H9 (cell line): Measurements from ENCODE around the gene TMEM125. TPM values are rescaled to one million over a fixed set of nuclear protein-coding genes. Genes with fewer than 3 reads are reported as not detected.

Experiments
- DNase-seq: peaks from one replicate; pipeline ENCODE4 v3.0.0-alpha.2; 2017
- H2AFZ ChIP-seq: one replicate; pipeline ENCODE4 v1.6.1; 2013; ENCODE audit warnings: mild to moderate bottlenecking, low read length, control low read depth, moderate library complexity
- H2AK5ac ChIP-seq: 2 replicates; pipeline ENCODE4 v1.6.1; 2013; ENCODE audit warnings: low read length, control low read depth, mixed read lengths; ENCODE audit not compliant: insufficient read length
- H2BK120ac ChIP-seq: one replicate; pipeline ENCODE4 v1.6.1; 2013; ENCODE audit warnings: low read depth, mild to moderate bottlenecking, low read length, control low read depth, inconsistent platforms; ENCODE audit not compliant: poor library complexity, severe bottlenecking
- H2BK12ac ChIP-seq: 2 replicates; pipeline ENCODE4 v1.6.1; 2013; ENCODE audit warnings: low read length, control low read depth, mixed read lengths, low read depth; ENCODE audit not compliant: insufficient read length
- H2BK15ac ChIP-seq: 2 replicates; pipeline ENCODE4 v1.6.1; 2013; ENCODE audit warnings: low read depth, low read length, control low read depth
- H2BK20ac ChIP-seq: one replicate; pipeline ENCODE4 v1.6.1; 2013; ENCODE audit warnings: low read depth, mild to moderate bottlenecking, low read length, control low read depth, inconsistent platforms; ENCODE audit not compliant: poor library complexity, severe bottlenecking
- H2BK5ac ChIP-seq: 2 replicates; pipeline ENCODE4 v1.6.1; 2013; ENCODE audit warnings: low read length, control low read depth, mixed read lengths; ENCODE audit not compliant: insufficient read length
- H3K14ac ChIP-seq: 2 replicates; pipeline ENCODE4 v1.6.1; 2013; ENCODE audit warnings: low read length, control low read depth; ENCODE audit not compliant: insufficient read depth
- H3K18ac ChIP-seq: 2 replicates; pipeline ENCODE4 v1.6.1; 2013; ENCODE audit warnings: low read depth, mild to moderate bottlenecking, mixed read lengths, low read length, control low read depth; ENCODE audit not compliant: insufficient read length
- H3K23ac ChIP-seq: 2 replicates; pipeline ENCODE4 v1.6.1; 2013; ENCODE audit warnings: low read length, control low read depth, mixed read lengths, low read depth; ENCODE audit not compliant: insufficient read length
- H3K23me2 ChIP-seq: 2 replicates; pipeline ENCODE4 v1.6.1; 2013; ENCODE audit warnings: low read depth, mild to moderate bottlenecking, mixed read lengths, low read length, control low read depth; ENCODE audit not compliant: insufficient read length, poor library complexity, severe bottlenecking
- H3K27ac ChIP-seq: 2 replicates; pipeline ENCODE4 v1.5.1; 2013; ENCODE audit warnings: low read length, control low read depth, mixed read lengths, low read depth; ENCODE audit not compliant: insufficient read length
- H3K27me3 ChIP-seq: 2 replicates; pipeline ENCODE4 v1.6.1; 2013; ENCODE audit warnings: low read length, control low read depth, inconsistent platforms; ENCODE audit not compliant: insufficient read depth
- H3K4ac ChIP-seq: 2 replicates; pipeline ENCODE4 v1.6.1; 2013; ENCODE audit warnings: low read depth, mild to moderate bottlenecking, control low read depth, inconsistent platforms, low read length, moderate library complexity
- H3K4me1 ChIP-seq: 2 replicates; pipeline ENCODE4 v1.6.1; 2013; ENCODE audit warnings: low read length, control low read depth, inconsistent platforms; ENCODE audit not compliant: insufficient read depth
- H3K4me2 ChIP-seq: 2 replicates; pipeline ENCODE4 v1.6.1; 2013; ENCODE audit warnings: low read length, control low read depth, mixed read lengths; ENCODE audit not compliant: insufficient read length, insufficient read depth
- H3K56ac ChIP-seq: 2 replicates; pipeline ENCODE4 v1.6.1; 2013; ENCODE audit warnings: low read depth, mild to moderate bottlenecking, mixed read lengths, low read length, control low read depth; ENCODE audit not compliant: insufficient read length
- H3K79me1 ChIP-seq: 2 replicates; pipeline ENCODE4 v1.6.1; 2013; ENCODE audit warnings: low read depth, mild to moderate bottlenecking, moderate library complexity, low read length, control low read depth, inconsistent platforms; ENCODE audit not compliant: insufficient read depth, poor library complexity, severe bottlenecking
- H3K79me2 ChIP-seq: 2 replicates; pipeline ENCODE4 v1.6.1; 2013; ENCODE audit warnings: low read length, control low read depth, inconsistent platforms; ENCODE audit not compliant: insufficient read depth
- H3K9ac ChIP-seq: 2 replicates; pipeline ENCODE4 v1.6.1; 2013; ENCODE audit warnings: low read length, control low read depth, mixed read lengths; ENCODE audit not compliant: insufficient read length; ENCODE audit errors: extremely low read depth
- H3K9me3 ChIP-seq: one replicate; pipeline ENCODE4 v1.6.1; 2013; ENCODE audit warnings: low read depth, low read length, inconsistent platforms; ENCODE audit not compliant: control insufficient read depth
- H3T11ph ChIP-seq: one replicate; pipeline ENCODE4 v1.6.1; 2013; ENCODE audit warnings: mild to moderate bottlenecking, low read length, control low read depth, inconsistent platforms
- H4K20me1 ChIP-seq: one replicate; pipeline ENCODE4 v1.6.1; 2013; ENCODE audit not compliant: control insufficient read depth, insufficient read length, insufficient read depth
- H4K5ac ChIP-seq: 2 replicates; pipeline ENCODE4 v1.6.1; 2013; ENCODE audit warnings: low read depth, mild to moderate bottlenecking, mixed read lengths, low read length, control low read depth; ENCODE audit not compliant: insufficient read length
- H4K8ac ChIP-seq: replicated peaks from 2 replicates; pipeline ENCODE4 v1.6.1; 2013; ENCODE audit warnings: low read length, control low read depth, mixed read lengths, low read depth; ENCODE audit not compliant: insufficient read length
- H4K91ac ChIP-seq: 2 replicates; pipeline ENCODE4 v1.6.1; 2013; ENCODE audit warnings: low read depth, mild to moderate bottlenecking, moderate library complexity, mixed read lengths, low read length, control low read depth; ENCODE audit not compliant: insufficient read length
- H3K27ac Mint-ChIP-seq, 3 experiments: 2 replicates in 2 of 3; 3 replicates in 1 of 3; pipeline ENCODE4 v1.8.0; 2020 to 2021; ENCODE audit warnings: mixed read lengths in 3 of 3, mild to moderate bottlenecking in 1 of 3, moderate library complexity in 1 of 3
- H3K27me3 Mint-ChIP-seq: 2 replicates; pipeline ENCODE4 v1.8.0; 2021; ENCODE audit warnings: low read depth, mild to moderate bottlenecking, moderate library complexity, mixed read lengths
- H3K36me3 Mint-ChIP-seq, 3 experiments: 2 replicates in 2 of 3; 3 replicates in 1 of 3; pipeline ENCODE4 v1.8.0; 2020 to 2021; ENCODE audit warnings: low read depth in 3 of 3, mixed read lengths in 3 of 3; ENCODE audit not compliant: insufficient read depth in 1 of 3
- H3K4me1 Mint-ChIP-seq, 2 experiments: 2 replicates each; pipeline ENCODE4 v1.8.0; 2020; ENCODE audit warnings: mixed read lengths in 2 of 2
- H3K4me3 Mint-ChIP-seq, 2 experiments: 2 replicates in 1 of 2; 3 replicates in 1 of 2; pipeline ENCODE4 v1.8.0; 2020 to 2021; ENCODE audit warnings: mild to moderate bottlenecking in 2 of 2, mixed read lengths in 2 of 2, moderate library complexity in 1 of 2
- H3K9me3 Mint-ChIP-seq, 2 experiments: 2 replicates in 1 of 2; 3 replicates in 1 of 2; pipeline ENCODE4 v1.8.0; 2020; ENCODE audit warnings: mild to moderate bottlenecking in 2 of 2, mixed read lengths in 2 of 2, moderate library complexity in 1 of 2
- CTCF ChIP-seq: fragments of 200-600 bp; sonication (generic); conservative IDR thresholded peaks from 3 replicates; pipeline ENCODE4 v1.8.0; 2021; ENCODE audit warnings: antibody characterized with exemption, mild to moderate bottlenecking
- WGBS: extraction: QIAGEN DNeasy Blood & Tissue Kit; methylation state at CpG from one replicate; pipeline ENCODE4 v1.1.7; 2013; ENCODE audit warnings: missing lambda C conversion rate, low lambda C conversion rate, mixed read lengths; ENCODE audit not compliant: insufficient read length; ENCODE audit errors: extremely low coverage; 5-methylcytosine and 5-hydroxymethylcytosine counted together
- total RNA-seq: library from RNA; stranded (reverse); gene quantifications from 2 replicates; pipeline ENCODE4 v1.2.1, GENCODE V29; 2021

Gene TMEM125
- total RNA-seq, 1 experiment from 2014 or later = 19.6 TPM

- H3T11ph ChIP-seq = no peak overlapping the region
- H3K27ac ChIP-seq = no peak overlapping the region
- no peak overlapping the region for H3K23ac ChIP-seq
- peaks cover 3% of the 10 kb centered on the region for H4K20me1 ChIP-seq
- no CpG with 5 or more reads among the region's 12 CpGs for WGBS
- peaks cover 9 to 12% of the 10 kb centered on the region in 2 experiments for H3K4me1 Mint-ChIP-seq
- H3K9ac ChIP-seq = no peak overlapping the region
- H3K14ac ChIP-seq = no peak overlapping the region
- peaks cover 4 to 33% (median 14%) of the 10 kb centered on the region in 3 experiments; a peak in 6 of 7 replicates for H3K36me3 Mint-ChIP-seq
- DNase-seq = peak; percentile 21
- no peak overlapping the region for H2BK20ac ChIP-seq
- H3K79me2 ChIP-seq = no peaks in the 10 kb centered on the region
- no peak overlapping the region for H4K91ac ChIP-seq
- peaks cover 3% of the 10 kb centered on the region for H3K27me3 Mint-ChIP-seq
- no peak overlapping the region for H2BK120ac ChIP-seq
- H4K8ac ChIP-seq = no peak overlapping the region
- no peak overlapping the region for H3K4me2 ChIP-seq
- no peak overlapping the region for H4K5ac ChIP-seq
- H3K27me3 ChIP-seq = no peaks in the 10 kb centered on the region
- no peak for TF ChIP-seq CTCF
- no peak overlapping the region for H2BK12ac ChIP-seq
- H3K27ac Mint-ChIP-seq = peak overlapping the region in 1 of 3 experiments; percentile 45; a peak in 1 of 7 replicates
- H3K4me3 Mint-ChIP-seq = no peak overlapping the region
- no peak overlapping the region for H2BK5ac ChIP-seq
- no peak overlapping the region for H2AK5ac ChIP-seq
- no peaks in the 10 kb centered on the region for H3K79me1 ChIP-seq
- no peak overlapping the region for H2BK15ac ChIP-seq
- H3K9me3 Mint-ChIP-seq = no peaks in the 10 kb centered on the region
- H3K9me3 ChIP-seq = no peaks in the 10 kb centered on the region
- H3K4ac ChIP-seq = no peak overlapping the region
- no peak overlapping the region for H3K18ac ChIP-seq
- H2AFZ ChIP-seq = no peak overlapping the region
- no peak overlapping the region for H3K56ac ChIP-seq
- H3K4me1 ChIP-seq = peaks cover 5% of the 10 kb centered on the region; the same call in 1 of the 2 replicates
- peaks cover 5% of the 10 kb centered on the region for H3K23me2 ChIP-seq
Measured at GRCh38 chr1:43275826-43276620, 6.2 kb downstream of the TMEM125 start.
